Caco-2 (cell line): ENCODE results near the gene NAT8L. TPM values are rescaled to one million over a fixed set of nuclear protein-coding genes. Genes with fewer than 3 reads are reported as not detected.

Experiments
- BruUV-seq: library from RNA; stranded (reverse); fragments of 400-500 nt; replicated peaks from 2 replicates; lab custom pipeline; 2021; lab: Mats Ljungman, UMichigan
- CTCF ChIA-PET: fragments of 300-600 bp; sonication (Branson Sonifier 250); formaldehyde crosslinking; loops from one replicate; lab custom pipeline; 2022; ENCODE audit warnings: antibody characterized with exemption; lab: Charles Lee
- POLR2A ChIA-PET: fragments of 300-600 bp; sonication (Branson Sonifier 250); formaldehyde crosslinking; loops from one replicate; lab custom pipeline; 2022; ENCODE audit warnings: antibody characterized with exemption; lab: Charles Lee
- DNase-seq, 2 experiments: peaks; one replicate each; pipeline versions ENCODE4 v3.0.0 to v3.0.0-alpha.2; 2020 to 2022
- H3K27me3 ChIP-seq: replicated peaks from 2 replicates; pipeline ENCODE4 v1.6.0; 2011; ENCODE audit warnings: low read length; ENCODE audit not compliant: control insufficient read depth, insufficient read depth
- H3K36me3 ChIP-seq: 2 replicates; pipeline ENCODE4 v1.5.1; 2011; ENCODE audit warnings: low read length; ENCODE audit not compliant: control insufficient read depth, insufficient read depth
- H3K4me1 ChIP-seq: fragments of 250-450 bp; sonication (Bioruptor Pico); 2 replicates; pipeline ENCODE4 v1.5.1; 2020; ENCODE audit warnings: mild to moderate bottlenecking
- H3K4me3 ChIP-seq: 2 replicates; pipeline ENCODE4 v1.5.1; 2011; ENCODE audit warnings: low read depth, mild to moderate bottlenecking, control low read depth, low read length
- H3K9me3 ChIP-seq: fragments of 250-450 bp; sonication (Bioruptor Pico); 2 replicates; pipeline ENCODE4 v1.5.1; 2020; ENCODE audit warnings: mild to moderate bottlenecking, moderate library complexity
- H3K27ac Mint-ChIP-seq: one replicate; pipeline ENCODE4 v1.8.0; 2022; ENCODE audit warnings: mixed read lengths; ENCODE audit not compliant: unreplicated experiment
- H3K27me3 Mint-ChIP-seq: one replicate; pipeline ENCODE4 v1.8.0; 2022; ENCODE audit warnings: mixed read lengths; ENCODE audit not compliant: insufficient read depth, unreplicated experiment
- H3K36me3 Mint-ChIP-seq: one replicate; pipeline ENCODE4 v1.8.0; 2022; ENCODE audit warnings: mild to moderate bottlenecking, mixed read lengths; ENCODE audit not compliant: insufficient read depth, unreplicated experiment
- H3K4me1 Mint-ChIP-seq: one replicate; pipeline ENCODE4 v1.8.0; 2022; ENCODE audit warnings: low read depth, mixed read lengths; ENCODE audit not compliant: unreplicated experiment
- H3K4me3 Mint-ChIP-seq: one replicate; pipeline ENCODE4 v1.8.0; 2022; ENCODE audit warnings: mild to moderate bottlenecking, moderate library complexity, mixed read lengths; ENCODE audit not compliant: unreplicated experiment
- H3K9me3 Mint-ChIP-seq: one replicate; pipeline ENCODE4 v1.8.0; 2022; ENCODE audit warnings: mixed read lengths; ENCODE audit not compliant: unreplicated experiment
- intact Hi-C: fragments of 100-400 bp; cut with micrococcal nuclease; formaldehyde crosslinking; loops from one replicate; pipeline ENCODE4 v1.10.0; 2022; ENCODE audit not compliant: unreplicated experiment
- total RNA-seq: library from RNA; stranded (reverse); gene quantifications from 2 replicates; pipeline ENCODE4 v1.2.3, GENCODE V29; 2022
- TF ChIP-seq, protein P1 (sequence below), 2 experiments: fragments of 200-600 bp in 1 of 2; IDR thresholded peaks; 1 replicate in 1 of 2; 2 replicates in 1 of 2; pipeline versions ENCODE4 v1.5.1 to v1.8.0; 2011 to 2022; ENCODE audit warnings: antibody characterized with exemption in 1 of 2, control low read depth in 1 of 2, inconsistent platforms in 1 of 2, low read depth in 1 of 2, low read length in 1 of 2, mild to moderate bottlenecking in 1 of 2, moderate library complexity in 1 of 2; ENCODE audit not compliant: insufficient read depth in 1 of 2, severe bottlenecking in 1 of 2, unreplicated experiment in 1 of 2

The NAT8L gene
- total RNA-seq, 1 experiment from 2014 or later, result 6.2 TPM

- Histone ChIP-seq H3K36me3 (no peaks in the 10 kb centered on the region), H3K4me3 (no peak overlapping the region), H3K9me3 (no peaks in the 10 kb centered on the region), H3K27me3 (no peaks in the 10 kb centered on the region), H3K4me1 (no peaks in the 10 kb centered on the region)
- BruUV-seq, result no TSS peak
- intact Hi-C loops, result no loop called here
- ChIA-PET CTCF (no interaction called here), POLR2A (no interaction called here)
- no peaks in the 10 kb centered on the region for H3K36me3 Mint-ChIP-seq
- no peak overlapping the region for H3K4me3 Mint-ChIP-seq
- no peak for DNase-seq
- H3K27ac Mint-ChIP-seq, result no peak overlapping the region
- no peaks in the 10 kb centered on the region for H3K9me3 Mint-ChIP-seq
- no peaks in the 10 kb centered on the region for H3K4me1 Mint-ChIP-seq
- H3K27me3 Mint-ChIP-seq, result no peaks in the 10 kb centered on the region
- TF ChIP-seq, protein P1, sequence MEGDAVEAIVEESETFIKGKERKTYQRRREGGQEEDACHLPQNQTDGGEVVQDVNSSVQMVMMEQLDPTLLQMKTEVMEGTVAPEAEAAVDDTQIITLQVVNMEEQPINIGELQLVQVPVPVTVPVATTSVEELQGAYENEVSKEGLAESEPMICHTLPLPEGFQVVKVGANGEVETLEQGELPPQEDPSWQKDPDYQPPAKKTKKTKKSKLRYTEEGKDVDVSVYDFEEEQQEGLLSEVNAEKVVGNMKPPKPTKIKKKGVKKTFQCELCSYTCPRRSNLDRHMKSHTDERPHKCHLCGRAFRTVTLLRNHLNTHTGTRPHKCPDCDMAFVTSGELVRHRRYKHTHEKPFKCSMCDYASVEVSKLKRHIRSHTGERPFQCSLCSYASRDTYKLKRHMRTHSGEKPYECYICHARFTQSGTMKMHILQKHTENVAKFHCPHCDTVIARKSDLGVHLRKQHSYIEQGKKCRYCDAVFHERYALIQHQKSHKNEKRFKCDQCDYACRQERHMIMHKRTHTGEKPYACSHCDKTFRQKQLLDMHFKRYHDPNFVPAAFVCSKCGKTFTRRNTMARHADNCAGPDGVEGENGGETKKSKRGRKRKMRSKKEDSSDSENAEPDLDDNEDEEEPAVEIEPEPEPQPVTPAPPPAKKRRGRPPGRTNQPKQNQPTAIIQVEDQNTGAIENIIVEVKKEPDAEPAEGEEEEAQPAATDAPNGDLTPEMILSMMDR (IDR thresholded peaks at IDR 0.05; ENCODE audit: insufficient read depth in 1 of 2, low read depth in 1 of 2, low read length in 1 of 2, severe bottlenecking in 1 of 2, unreplicated experiment in 1 of 2), result no peak
Observed at GRCh38 chr4:2078584-2078983, 19.5 kb downstream of the NAT8L start.

DNA sequence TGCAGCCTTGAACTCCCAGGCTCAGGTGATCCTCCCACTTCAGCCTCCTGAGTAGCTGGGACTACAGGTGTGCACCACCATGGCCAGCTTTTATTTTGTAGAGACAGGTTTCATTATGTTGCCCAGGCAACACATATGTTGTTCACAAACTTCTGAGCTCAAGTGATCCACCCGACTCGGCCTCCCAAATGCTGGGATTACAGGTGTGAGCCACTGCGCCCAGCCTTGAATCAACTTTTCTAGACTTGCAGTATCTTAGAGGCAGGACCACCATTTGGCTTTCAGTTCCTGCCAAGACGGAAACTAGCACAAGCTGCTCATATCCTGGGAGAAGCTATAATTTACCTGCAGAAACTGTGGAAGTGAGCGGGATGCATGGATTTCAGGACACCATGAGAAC is 19.9 kb downstream of the NAT8L start:
- H3K36me3 Mint-ChIP-seq, result no peaks in the 10 kb centered on the region
- CTCF ChIA-PET, result no interaction called here
- Histone ChIP-seq H3K36me3 (no peaks in the 10 kb centered on the region), H3K4me1 (no peaks in the 10 kb centered on the region), H3K9me3 (no peaks in the 10 kb centered on the region), H3K4me3 (no peak overlapping the region), H3K27me3 (no peaks in the 10 kb centered on the region)
- no peak for DNase-seq
- TF ChIP-seq, protein P1 (IDR thresholded peaks at IDR 0.05; ENCODE audit: insufficient read depth in 1 of 2, low read depth in 1 of 2, low read length in 1 of 2, severe bottlenecking in 1 of 2, unreplicated experiment in 1 of 2), result no peak
- no peak overlapping the region for H3K4me3 Mint-ChIP-seq
- H3K27me3 Mint-ChIP-seq, result no peaks in the 10 kb centered on the region
- intact Hi-C loops, result no loop called here
- H3K9me3 Mint-ChIP-seq, result no peaks in the 10 kb centered on the region
- H3K27ac Mint-ChIP-seq, result no peak overlapping the region
- BruUV-seq, result no TSS peak
- POLR2A ChIA-PET, result no interaction called here
- H3K4me1 Mint-ChIP-seq, result no peaks in the 10 kb centered on the region

GRCh38 chr4:2079926-2080325 is 20.8 kb downstream of the NAT8L start:
- ChIA-PET POLR2A (no interaction called here), CTCF (no interaction called here)
- H3K36me3 Mint-ChIP-seq, result no peaks in the 10 kb centered on the region
- intact Hi-C loops, result no loop called here
- H3K27ac Mint-ChIP-seq, result no peak overlapping the region
- BruUV-seq, result no TSS peak
- H3K4me3 Mint-ChIP-seq, result no peak overlapping the region
- no peaks in the 10 kb centered on the region for H3K9me3 Mint-ChIP-seq
- no peaks in the 10 kb centered on the region for H3K36me3 ChIP-seq
- no peaks in the 10 kb centered on the region for H3K4me1 ChIP-seq
- TF ChIP-seq, protein P1 (IDR thresholded peaks at IDR 0.05; ENCODE audit: insufficient read depth in 1 of 2, low read depth in 1 of 2, low read length in 1 of 2, severe bottlenecking in 1 of 2, unreplicated experiment in 1 of 2), result no peak
- no peak overlapping the region for H3K4me3 ChIP-seq
- no peaks in the 10 kb centered on the region for H3K4me1 Mint-ChIP-seq
- H3K27me3 ChIP-seq, result no peaks in the 10 kb centered on the region
- no peaks in the 10 kb centered on the region for H3K9me3 ChIP-seq
- no peak for DNase-seq
- peaks cover 3% of the 10 kb centered on the region for H3K27me3 Mint-ChIP-seq
